GM21381 (cell line): ENCODE data around the gene TTC3.
"Not testable (repeated sequence)": the region's sequence is repeated elsewhere in the genome, so short reads cannot be mapped to it uniquely, and the experiment has no call there.

Source experiments
- ATAC-seq: cut with Tn5 transposase; IDR thresholded peaks from one replicate; pipeline ENCODE4 v1.9.1; 2021; ENCODE audit warnings: mild to moderate bottlenecking, moderate library complexity; ENCODE audit not compliant: unreplicated experiment

Gene TTC3

DNA sequence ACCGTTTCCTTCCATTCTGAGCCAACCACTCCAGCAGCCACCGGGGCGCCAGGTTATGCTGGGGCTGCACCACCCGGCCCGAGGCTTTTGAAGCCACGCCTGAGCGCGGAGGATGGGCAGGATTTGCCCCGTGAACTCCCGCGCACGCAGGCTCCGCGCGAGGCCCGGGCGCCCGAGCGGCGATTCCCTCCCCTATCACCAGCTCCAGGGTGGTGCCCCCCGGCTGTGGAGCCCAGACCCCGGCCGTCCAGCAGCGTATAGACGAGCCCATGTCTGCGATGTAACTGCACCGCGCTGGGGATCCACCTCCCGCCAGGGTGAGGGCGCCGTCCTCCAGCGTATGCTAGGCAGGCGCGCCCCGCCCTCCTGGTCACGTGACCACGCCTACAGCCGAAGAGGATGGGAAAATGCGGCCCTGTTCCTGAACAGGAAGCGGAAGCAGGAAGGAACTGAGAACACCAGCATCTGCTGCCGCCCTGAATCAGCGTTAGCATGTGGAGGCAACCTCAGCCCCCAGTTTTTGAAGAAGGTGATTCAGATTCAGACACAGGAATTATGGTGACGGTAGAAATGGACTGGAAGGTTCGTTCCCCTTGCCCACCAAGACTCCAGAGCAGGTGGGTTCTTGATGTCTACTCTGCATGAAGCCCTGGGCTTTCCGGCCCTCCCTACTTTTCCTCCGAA, 148.1 kb downstream of the TTC3 start:
- ATAC-seq, result peak; percentile 83

DNA sequence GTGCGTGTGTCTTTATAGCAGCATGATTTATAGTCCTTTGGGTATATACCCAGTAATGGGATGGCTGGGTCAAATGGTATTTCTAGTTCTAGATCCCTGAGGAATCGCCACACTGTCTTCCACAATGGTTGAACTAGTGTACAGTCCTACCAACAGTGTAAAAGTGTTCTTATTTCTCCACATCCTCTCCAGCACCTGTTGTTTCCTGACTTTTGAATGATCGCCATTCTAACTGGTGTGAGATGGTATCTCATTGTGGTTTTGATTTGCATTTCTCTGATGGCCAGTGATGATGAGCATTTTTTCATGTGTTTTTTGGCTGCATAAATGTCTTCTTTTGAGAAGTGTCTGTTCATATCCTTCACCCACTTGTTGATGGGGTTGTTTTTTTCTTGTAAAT, 149.2 kb downstream of the TTC3 start:
- ATAC-seq, result not testable (repeated sequence)

DNA sequence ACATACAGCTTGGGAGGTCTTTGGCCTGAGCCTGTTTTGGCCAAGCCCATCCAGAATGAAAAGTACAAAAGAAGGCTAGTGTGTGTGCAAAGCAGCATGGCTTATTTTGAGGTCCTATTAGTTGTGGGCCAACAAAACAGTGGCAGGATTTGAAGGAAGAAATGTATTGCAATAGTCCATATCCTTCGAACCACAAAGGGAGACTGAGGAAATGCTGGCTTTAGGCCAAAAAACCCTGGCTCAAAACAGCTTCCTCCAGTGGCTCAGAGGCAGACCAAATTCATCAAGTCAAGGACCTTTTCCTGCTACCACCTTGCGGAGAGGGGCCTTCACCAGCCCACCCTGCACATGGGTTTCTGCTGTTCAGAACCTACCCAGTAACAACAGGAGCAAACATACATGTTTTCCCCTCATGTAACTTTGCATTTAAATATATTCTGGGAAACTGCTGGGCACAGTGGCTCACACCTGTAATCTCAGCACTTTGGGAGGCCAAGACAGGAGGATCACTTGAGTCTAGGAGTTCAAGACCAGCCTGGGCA, 150.8 kb downstream of the TTC3 start:
- no peak for ATAC-seq

DNA sequence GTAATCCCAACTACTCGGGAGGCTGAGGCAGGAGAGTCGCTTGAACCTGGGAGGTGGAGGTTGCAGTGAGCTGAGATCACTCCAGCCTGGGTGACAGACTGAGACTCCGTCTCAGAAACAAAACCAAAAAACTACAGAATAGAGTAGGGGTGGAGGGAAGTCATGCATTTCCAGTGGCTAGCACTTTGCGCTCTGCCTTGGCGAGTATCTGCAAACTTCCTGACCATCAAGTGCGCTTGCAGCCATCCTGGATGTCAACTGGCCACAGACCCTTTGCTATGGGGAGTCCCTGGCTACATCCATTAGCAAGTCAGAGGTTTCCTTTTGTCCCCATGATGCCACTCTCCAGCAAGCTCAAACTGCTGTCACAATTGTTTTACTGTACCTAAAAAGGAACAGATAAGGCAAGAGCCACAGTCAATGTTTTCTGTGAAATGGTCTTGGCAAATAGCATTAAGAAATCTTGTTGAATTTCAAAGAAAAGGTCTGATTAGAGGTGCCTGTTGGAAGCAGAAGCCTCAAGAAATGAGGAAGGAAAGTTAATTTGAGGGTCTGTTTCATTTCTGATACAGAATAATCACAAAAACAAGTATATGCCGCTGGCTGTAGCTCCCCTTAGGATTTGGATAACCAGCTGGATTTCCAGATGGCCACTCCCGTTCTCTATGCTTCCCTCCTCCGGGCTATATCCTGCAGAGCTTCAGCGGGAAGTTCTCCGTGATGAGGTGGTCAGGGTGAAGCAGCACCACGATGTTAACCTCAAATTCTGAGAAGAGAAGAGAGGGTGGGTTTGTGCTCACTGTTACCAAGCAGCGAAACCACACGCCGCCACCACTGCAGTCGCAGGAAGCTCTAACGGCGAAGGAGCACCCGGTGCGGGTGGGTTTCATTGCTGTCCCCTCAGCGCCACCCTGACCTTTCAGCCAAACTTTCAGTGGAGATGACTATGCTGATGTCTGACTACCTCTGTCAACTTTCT, 152.1 kb downstream of the TTC3 start:
- ATAC-seq, result no peak

GRCh38 chr21:37226041-37226920, 153.2 kb downstream of the TTC3 start:
- no peak for ATAC-seq

DNA sequence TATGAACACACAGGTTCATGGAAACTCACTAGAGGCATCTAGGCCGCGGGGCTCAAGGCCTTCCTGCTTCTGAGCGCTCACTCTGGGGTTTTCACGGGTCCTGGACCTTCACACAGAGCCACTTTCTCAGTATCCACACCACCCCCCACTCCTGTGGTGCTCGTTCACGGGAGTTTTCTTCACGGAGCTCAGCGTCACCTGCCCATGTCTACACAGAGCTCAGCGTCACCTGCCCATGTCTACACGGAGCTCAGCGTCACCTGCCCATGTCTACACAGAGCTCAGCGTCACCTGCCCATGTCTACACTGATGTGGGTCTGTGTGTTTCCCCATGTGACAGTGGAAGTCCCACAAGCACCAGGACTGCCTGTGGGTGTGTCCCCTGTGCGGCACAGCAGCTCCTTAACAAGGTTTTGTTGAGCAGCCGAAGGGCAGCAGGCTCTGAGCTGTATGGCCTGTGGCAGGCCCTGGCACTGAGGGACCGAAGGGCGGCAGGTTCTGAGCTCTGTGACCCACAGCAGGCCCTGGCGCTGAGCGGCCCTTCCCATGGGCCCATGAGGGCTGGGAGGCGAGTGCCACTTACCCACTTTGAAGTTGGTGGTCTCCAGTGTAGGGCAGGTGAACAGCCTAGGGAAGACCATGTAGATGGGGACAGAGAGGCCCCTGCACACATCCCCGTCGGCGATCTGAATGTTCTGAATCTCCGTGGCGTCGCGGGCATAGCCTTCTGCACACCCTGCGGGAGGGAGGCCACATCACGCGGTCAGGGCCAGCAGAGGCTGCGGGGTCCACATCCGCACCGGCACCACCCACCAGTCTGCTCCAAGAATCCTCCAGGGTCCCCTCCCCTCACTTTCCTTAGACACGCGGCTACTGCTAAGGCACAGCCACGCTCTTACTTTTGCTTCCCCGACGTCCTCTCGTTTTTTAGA, 154.3 kb downstream of the TTC3 start:
- ATAC-seq, result no peak

GRCh38 chr21:37228003-37228400, 154.9 kb downstream of the TTC3 start:
- no peak for ATAC-seq

GRCh38 chr21:37230632-37231248, 157.7 kb downstream of the TTC3 start:
- no peak for ATAC-seq

DNA sequence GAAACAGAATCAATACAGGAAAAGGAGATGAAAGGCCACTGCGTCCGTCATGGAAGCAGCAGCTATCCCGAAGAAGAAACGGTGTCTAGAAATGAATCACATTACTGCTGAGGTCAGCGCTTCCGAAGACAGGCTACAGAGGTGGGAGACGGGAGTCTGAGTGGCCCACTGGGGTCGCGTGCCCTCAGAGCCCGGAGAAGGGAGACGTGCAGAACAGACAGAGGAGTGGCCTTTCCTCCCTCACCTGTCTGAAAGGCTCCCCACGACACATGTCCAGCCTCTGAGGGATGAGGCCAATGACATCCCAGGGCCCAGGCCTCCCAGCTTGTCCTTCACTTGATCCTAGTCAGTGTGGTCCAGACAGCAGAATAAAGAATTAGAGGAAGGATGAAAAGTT, 158.2 kb downstream of the TTC3 start:
- ATAC-seq, result no peak

DNA sequence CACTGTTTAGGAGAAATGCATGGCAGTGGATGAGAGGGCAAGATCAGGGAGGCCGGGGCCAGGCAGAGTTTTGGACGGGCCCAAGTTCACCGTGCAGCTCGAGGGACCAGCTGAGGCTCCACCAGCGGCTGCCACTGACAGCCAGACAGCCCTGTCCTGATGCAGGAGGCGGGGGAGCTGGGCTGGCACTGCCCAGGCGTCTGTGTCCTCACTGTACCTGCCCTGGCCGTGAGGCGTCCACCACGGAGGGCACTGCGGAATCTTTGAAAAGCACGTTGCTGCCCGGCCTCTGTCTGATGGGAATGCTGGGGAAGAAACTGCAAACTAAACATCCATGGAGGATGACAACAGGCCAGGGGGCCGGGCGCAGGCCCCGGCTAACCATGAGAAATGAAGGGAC, 158.6 kb downstream of the TTC3 start:
- ATAC-seq, result no peak

GRCh38 chr21:37232274-37233018, 159.4 kb downstream of the TTC3 start:
- ATAC-seq, result peak; percentile 58

GRCh38 chr21:37233551-37234146, 160.6 kb downstream of the TTC3 start:
- ATAC-seq, result no peak

DNA sequence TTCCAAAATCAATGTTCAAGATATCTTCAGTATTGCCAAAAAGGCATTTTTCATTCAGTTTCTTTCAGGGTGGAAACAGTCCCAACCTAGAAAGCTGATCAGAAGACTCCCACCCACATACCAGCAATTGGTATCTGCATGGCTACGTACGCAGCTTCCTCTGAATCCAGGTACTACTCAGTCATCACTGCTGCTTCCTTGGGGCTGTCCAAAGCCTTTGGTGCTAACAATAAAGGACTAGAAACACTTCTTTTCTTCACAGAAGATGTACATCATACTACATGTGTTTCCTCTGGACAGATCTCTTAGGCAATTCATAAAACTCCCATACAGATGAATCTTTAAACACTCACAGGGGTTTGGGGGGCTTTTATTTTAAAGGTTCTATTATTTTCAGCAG, 164.3 kb downstream of the TTC3 start:
- no peak for ATAC-seq

DNA sequence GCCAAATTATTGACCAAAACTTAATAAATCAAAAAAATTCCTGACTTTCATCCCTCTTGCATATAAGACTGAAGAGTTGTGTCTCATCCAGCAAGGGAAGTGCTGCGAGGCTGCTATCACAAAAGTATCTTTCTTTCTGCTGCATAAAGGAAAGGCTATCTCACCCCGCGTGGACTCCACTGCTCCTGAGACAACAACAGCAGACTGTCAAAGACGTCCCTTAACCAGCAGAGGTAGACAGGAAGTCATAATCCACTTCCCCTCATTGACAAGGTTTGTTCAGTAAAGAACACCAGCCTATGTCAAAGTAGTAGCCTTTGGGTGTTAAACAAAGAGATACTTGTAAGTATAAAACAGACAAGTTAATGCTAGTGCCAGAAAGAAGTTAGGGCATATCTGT, 164.7 kb downstream of the TTC3 start:
- no peak for ATAC-seq

DNA sequence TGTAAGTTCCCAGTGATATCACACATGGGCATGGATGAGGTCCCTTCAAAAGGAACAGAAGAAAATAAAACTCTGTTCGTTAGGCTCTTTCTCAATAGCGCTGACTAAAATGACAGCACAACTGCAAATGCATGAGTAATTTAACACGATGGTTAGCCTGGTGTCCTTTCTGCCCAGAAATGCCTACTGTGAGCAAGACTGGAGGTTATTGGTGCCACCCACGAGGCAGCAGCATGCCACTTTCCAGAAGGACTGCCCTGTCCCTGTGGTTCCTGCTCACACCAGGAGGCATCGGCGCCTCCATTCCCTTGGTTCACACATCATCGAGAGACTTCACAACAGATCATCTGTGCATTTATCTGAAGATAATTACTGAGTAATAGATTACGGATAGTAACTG, 167.9 kb downstream of the TTC3 start:
- ATAC-seq, result no peak

- ATAC-seq, result no peak
These were observed 168.4 kb downstream of the TTC3 start for GRCh38 chr21:37241426-37241825.

DNA sequence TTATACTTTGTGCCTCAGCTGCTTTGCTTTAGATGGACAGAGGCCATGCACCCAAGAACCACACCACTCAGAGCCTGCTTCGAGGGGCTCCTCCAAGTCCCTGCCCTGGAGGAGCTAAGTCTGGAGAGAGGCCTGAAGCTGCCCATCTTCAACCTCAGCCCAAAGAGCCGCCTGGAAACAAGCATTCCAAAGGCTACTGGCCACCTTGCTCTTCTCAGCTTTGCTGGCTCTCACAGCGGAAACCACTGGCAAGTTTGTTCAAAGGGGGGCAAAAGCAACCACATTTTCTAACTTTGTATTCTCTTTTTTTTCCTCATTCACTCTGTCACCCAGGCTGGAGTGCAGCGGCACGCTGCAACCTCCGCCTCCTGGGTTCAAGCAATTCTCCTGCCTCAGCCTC, 170.9 kb downstream of the TTC3 start:
- no peak for ATAC-seq

DNA sequence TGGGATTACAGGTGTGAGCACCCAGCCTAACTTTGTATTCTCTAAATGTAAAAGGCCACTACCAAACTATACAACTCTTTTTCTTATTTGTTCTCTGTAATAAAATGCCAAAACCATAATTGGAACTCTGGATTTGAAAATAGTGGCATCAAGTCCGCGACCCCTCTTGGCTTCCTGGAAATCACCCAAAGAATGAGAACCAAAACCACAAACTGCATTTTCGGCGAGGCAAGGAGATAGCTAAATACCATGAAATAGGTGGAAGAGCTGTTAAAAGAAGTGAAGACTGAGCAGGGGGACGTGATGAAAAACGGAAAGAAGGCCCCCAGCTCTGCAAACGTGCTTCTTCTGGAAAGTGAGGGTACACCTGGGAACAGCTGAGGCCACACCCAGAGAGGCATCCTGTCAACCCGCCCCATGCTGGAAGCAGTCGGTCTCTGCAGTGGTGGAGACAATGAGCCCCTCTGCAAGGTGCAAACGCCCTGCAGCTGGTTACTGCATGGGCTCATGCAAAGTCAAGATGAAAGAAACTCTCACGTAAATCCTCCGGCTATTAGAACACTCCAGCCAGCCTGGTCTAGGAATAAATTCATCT, 171.5 kb downstream of the TTC3 start:
- ATAC-seq, result no peak
